IPS-11a (cell line): ENCODE results near the gene TCF3.
"Not testable (repeated sequence)": the region's sequence is repeated elsewhere in the genome, so short reads cannot be mapped to it uniquely, and the experiment has no call there.

Experiments
- H3K4me3 ChIP-seq: one replicate; pipeline ENCODE4 v1.5.1; 2013; ENCODE audit warnings: low read depth, low read length, control low read depth

TCF3 gene

DNA sequence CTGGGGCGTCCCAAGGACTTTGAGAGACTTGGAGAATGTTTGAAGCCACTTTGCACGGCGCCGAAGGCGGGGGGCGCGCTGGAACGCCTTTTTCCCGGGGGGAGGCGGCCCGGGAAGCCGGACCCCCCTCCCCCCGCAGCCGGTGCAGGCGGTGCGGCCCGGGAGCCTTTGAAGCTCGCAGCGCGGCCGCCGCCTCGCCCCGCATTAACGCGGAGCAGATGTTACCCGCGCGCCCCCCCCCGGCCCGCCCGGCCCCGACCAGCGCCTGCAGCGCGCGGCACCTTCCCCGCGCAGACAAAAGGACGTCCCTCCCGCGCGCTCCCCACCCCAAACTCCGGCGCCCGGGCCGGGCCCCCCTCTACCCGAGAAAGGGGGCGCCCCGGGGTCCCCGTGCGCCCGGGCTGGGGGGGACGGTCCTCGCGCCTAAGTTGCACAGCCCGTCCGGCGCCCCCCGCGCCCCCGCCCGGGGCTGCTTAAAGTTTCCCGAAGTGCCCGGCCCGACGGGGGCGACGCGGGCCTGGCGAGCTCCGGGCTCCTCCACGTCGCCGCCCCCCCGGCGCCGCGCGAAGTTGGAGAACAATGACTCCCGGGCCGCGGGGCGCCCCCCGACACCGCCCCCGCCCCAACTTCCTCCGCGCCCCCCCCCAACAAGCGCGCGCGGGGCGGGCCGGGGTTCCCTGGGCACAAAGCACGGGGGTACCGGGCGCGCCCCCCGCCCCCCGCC, 685 bp downstream of the TCF3 start:
- peak overlapping the region; percentile 42 for H3K4me3 ChIP-seq

DNA sequence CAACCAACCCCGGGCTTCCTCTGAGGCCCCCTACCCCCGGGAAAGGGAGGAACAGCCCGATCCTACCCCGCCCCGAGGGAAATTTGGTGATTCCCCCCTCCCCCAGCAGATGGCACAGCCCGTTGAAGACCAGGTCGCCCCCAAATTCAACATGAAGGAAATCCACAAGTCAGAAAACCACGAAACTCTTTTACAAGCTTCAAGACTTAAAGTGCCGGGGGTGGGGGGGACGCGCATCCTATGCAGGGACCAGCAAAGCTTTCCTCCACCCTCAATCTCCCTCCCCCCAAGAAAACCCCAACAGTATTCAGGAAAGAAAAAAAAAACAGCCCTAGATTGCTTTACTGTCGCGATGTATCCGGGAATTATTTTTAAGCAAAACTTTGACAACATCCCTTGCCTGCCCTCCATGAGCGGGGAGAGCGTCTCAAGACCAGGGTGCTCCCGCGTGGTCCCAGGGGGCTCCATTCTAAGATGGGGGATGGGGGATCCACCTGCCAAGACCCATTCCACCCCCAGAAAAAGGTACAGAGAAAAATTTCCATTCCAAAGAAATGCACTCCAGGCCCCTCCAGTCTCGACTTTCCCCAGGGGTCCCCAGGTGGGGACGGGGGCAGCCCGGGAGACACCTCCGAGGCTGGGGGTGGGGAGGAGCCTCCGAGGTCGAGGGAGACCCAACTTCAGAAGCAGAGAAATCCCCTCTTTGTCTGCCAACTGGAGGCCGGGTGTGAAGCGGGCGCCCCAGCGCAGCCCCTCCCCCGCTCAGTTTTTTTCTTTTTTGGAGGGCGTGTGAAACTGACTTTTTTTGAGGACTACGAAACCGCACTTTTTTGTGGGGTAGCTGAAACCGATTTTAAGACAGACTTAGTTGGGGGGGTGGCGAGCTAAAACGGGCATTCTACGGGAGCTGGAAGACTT, 1.5 kb downstream of the TCF3 start:
- peak overlapping the region; percentile 42 for H3K4me3 ChIP-seq

DNA sequence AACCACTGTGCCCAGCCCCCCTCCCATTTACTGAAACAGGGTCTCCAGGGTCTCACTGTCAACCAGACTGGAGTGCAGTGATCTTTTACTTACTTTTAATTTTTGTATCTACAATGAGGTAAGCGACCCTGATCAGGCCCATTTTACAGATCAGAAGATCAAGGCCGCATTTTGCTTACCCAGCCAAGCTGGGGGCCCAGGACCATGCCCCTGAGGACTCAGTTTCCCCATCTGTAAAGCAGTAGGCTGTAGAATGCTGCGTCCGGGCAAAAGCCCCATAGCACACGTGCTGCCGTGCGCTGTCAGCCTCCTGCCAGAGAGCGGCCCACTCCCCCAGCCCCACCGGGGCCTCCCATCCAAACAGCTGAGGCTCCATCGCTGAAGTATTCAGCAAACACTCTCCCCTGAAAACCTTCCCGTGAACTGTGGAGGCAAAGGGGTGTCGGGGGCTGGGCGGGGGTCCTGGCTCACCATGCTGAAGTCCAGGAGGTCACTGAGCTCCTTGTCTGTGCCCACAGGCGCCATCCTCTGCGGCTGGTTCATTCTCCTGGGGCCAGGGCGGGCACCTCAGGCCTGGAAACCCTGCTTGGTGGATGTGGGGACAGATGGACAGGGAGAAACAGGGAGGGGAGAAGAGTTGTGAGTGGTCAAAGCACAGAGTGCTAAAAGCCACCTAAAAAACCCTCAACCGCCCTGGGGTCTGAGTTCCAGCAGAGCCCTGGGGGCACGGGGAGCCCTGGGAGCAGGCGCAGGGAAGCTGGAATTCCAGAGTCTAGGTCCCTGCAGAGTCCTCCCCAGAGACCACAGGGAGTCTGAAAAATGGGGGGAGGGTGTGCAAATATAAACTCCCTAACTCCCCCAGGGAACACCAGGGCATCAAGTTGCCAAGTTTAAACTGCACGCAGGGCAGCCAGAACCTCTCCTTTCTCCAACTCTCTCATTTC, 2.4 kb downstream of the TCF3 start:
- H3K4me3 ChIP-seq, result peak overlapping the region; percentile 18

DNA sequence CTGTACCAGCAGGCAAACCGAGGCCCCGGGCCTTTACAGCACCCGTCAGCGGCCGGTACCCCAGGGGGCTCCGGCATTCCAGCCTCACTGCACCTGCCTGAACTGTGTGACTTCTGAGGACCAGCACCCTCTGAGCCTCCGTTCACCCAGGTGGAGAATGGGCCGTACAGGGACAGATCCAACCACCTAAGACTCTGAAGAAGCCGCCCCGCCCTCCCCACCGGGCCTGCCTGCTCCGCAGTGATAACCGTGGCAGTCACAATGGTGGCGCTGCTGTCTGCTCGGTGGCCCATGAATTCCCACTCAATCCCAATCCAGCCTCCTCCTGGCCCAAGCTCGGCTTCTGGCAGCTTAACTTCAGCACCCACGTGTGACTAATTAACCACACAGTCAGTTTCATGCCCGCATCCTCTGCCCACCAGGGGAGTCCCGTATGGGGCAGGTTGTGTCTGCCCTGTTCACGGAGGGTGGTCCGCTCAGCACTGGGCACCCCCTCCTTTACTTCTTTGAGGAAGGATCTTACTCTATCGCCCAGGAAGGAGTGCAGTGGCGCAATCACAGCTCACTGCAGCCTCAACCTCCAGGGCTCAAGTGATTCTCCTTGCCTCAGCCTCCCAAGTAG, 3.4 kb downstream of the TCF3 start:
- H3K4me3 ChIP-seq, result no peak overlapping the region

DNA sequence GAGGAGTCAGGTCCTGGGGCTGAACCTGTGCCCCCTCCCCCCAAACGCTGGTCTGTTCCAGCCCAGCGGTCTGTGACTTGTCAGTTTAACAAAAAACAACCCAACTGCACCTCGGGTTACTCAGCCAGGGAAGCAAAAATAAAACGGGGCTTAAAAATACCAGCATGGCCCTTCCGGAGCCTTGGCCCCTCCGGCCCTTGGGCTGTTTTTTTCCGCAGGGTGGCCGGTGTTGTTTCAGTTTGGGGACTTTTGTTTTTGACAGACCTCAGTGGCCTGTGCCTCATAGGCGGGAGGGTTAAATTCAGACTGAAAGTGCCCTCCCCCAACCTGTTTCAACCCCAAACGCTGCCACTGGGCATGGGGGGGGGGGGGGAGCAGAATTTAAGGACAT, 4.0 kb downstream of the TCF3 start:
- H3K4me3 ChIP-seq, result no peak overlapping the region

DNA sequence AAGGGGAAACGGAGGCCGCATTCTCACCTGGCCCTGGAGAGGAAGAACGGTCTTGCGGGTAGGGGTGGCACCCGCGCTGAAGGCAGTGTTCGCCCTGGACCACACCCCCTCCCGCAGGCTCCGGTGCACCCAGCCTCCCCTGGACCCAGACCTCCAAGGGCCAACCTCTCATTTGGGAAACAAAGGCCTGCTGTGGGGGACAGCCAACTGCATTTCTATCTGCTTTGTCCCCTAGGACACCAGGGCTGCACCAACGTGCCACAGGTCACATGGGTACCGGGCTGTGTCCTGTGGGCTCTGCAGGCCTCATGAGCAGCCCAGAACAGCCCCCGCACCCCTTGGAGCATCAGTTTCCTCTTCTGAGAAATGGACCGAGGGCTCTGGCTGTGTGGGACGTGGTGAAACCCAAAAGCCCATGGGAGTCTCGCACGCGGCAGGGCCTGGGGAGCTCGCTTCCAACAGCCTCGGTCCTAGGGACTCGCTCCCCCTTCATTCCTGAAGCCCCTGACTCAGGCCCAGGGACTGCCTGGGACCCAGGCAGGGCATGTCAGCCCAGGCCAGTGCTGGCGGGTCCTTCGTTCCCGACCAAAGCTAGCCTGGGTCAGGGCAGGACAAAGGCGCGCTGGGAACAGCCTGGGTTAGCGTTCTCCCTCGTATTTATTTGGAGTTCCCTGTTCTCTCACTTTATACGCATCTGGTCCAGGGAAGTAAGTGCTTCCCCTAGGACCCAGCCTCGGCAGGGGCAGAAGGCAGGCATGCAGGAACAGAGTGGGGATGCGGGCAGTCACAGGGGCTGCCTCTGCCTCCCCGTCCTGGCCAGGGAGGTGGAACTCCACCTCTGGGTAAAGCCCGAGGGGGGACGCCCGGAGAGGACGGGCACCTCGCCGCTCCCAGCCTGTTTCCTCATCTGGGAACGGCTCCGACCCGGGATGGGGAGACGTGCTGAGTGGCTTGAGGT, 4.6 kb downstream of the TCF3 start:
- H3K4me3 ChIP-seq, result no peak overlapping the region

DNA sequence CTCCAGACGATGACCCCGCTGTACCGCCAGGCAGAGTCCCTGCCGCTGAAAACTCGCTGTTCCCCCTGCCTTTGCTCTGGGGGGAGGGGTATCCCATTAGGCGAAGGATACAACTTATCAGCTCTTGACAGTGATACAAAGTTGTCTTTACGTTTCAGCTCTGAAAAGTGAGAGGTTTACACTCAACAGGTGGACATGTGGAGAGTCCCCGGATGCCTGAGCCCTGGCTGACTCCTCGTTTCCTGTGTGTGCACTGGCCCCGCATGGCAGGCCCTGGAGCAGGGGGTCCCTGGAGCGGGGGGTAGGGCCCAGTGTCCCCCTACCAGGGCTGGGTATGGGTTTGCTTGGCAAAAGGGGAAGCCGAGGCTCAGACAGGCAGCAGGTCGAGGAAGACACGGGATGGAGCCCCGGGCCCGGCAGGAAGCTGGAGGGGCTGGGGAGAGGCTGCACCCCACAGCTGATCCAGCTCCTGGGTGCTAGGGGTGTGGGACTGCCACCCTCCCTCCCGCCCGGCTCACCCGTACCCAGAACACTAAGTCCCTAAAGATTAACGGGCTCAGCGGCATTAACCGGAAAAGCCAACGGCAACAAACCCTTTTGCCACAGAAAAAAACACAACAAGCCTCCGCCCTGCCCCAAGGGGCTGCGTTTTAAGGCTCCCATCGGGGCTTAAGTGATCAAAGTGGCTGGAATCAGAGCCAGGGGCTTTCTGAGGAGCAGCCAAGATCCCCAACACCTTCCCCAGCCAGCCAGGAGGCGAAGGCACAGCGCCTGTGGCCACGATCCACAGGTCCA, 5.6 kb downstream of the TCF3 start:
- H3K4me3 ChIP-seq, result no peak overlapping the region

DNA sequence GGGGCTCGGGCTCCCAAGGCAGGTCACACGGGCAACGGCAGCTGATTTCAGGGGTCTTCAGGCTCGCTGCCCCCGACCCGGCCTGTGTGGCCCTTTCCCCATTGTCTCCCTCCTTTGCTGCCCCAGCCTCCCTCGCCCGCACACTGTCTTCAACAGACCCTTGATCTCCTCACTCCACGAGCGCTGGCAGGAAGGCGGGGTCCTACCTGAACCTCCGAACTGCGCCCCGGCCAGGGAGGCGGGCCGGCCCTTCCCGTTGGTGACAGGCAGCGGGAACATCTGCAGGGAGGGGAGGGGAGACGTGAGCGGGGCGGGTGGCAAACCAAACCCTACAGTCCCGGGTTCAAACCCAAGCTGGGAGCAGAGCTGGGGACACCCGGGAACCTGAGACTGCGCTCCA, 6.3 kb downstream of the TCF3 start:
- H3K4me3 ChIP-seq, result no peak overlapping the region

DNA sequence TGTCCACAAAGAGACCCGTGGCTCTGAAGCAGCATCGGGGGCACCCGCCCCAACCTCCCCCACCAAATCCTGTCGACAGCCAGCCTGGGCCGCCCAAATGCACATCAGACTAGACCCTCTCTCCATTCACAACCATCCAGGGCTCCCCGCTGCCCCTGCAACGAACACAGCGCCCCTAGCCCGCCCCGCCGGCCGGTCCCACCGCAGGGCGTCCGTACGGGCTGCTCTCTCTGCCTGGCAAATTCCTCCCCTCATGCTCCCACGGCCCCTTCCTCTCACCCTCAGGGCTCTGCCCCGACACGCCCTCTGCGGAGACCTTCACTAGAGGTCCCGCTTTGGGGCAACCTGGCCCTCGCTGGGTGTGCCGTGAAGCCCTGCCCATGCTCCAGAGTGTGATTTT, 7.1 kb downstream of the TCF3 start:
- no peak overlapping the region for H3K4me3 ChIP-seq

DNA sequence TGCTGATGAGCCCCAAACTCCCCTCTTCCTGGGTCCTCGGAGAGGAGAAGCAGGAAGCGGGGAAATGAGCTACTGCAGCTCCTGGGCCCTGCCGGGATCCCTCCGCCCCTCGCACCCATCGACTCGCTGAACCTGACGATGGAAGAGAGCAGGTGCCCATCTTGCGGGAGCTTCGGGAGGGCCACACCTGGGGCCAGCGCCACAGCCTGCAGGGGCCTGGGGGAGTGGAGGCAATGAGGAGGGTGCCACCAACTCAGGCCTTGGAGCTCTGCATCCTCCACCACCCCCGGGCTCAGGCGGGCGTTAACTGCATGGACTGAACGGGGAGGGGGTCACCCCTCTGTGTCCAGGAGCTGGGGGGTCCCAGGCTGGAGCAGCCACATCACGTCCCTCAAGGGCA, 8.3 kb downstream of the TCF3 start:
- no peak overlapping the region for H3K4me3 ChIP-seq

DNA sequence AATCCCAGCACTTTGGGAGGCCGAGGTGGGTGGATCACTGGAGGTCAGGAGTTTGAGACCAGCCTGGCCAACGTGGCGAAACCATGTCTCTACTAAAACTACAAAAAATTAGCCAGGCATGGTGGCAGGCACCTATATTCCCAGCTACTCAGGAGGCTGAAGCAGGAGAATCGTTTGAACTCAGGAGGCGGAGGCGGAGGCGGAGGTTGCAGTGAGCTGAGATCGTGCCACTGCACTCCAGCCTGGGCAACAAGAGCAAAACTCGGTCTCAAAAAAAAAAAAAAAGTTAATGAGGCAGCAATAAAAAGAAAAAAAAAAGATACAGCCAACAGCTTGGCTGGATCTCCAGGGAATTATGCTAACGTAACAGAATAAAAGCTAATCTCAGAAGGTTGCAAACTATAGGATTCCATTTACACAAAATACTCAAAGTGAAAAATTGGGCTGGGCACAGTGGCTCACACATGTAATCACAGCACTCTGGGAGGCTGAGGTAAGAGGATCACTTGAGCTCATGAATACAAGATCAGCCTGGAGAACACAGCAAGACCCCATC, 11.4 kb downstream of the TCF3 start:
- not testable (repeated sequence) for H3K4me3 ChIP-seq

DNA sequence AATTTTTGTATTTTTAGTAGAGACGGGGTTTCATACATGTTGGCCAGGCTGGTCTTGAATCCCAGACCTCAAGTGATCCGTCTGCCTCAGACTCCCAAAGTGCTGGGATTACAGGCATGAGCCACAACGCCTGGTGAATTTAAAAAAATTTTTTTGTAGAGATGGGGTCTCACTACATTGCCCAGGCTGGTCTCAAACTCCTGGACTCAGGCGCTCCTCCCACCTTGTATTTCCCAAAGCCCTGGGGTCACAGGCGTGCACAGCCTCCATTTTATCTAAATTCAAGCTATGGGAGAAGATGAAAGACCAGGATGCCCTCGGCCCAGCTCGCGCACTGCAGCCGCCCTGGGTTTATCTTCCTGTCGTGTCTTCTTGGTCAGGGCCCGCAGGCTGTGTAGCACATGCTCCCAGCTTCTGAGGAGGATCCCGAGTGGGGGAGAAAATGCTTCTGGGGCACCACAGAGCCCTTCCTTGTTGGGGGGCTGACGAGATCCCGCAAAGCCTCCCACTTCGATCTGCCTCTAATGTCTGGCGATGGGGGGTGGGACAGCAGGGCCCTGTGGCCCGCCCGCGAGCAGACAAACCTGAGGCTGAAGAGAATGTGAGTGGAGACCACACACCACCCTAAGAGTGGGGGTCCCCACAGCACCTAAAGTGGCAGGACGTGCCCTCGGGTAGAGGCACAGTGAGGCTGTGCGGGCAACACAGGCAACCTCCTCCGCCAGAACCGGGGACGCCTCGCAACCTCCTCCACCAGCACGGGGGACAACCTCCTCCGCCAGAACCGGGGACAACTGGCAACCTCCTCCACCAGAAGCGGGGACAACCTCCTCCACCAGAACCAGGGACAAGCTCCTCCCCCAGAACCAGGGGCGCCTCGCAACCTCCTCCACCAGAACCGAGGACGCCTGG, 15.8 kb downstream of the TCF3 start:
- no peak overlapping the region for H3K4me3 ChIP-seq

DNA sequence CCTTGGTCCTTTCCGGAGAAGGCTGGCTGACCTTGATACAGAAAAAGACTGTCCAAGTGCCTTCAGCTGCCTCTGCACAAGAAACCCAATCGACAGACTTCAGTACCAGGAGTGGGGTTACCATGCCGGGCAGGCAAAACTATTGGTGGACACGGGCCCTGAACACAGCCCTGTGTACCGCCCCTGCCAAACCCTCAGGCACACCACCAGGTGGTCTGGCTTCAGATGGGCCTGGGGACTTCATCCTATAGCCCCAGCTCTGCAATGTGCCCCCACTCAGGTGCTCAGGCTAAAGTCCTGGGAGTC, 17.5 kb downstream of the TCF3 start:
- no peak overlapping the region for H3K4me3 ChIP-seq

DNA sequence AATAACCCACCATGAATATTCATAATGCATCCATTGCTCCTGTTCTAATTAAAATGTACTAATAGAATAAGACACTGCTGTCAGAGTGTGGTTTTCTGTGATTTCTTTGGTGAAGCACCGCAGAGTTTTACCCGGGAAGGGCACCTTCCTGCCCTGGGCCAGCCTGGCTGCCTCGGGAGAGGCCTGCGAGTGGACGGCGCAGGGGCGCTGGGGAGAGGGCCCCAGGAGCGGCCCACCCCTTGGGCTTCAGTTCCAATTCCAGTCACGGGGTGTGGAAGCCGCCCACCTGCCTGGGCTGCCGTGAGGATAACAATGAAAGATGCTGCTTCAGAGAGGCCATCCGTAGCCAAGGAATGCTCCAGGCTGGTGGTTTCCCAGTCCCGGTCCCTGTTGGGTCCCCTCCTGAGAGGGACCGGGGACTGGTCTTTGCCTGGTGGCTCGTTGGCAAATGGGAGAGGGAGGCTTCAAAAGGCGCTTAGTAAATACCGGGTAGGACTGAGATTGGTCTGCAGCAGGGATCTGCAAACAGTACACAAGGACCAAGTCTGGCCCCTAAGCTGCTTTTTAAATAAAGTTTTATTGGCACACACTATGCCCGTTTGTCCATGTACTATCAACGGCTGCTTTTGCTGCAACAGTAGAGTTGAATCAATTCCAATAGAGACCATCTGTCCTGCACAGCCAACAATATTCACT, 18.0 kb downstream of the TCF3 start:
- H3K4me3 ChIP-seq, result no peak overlapping the region

DNA sequence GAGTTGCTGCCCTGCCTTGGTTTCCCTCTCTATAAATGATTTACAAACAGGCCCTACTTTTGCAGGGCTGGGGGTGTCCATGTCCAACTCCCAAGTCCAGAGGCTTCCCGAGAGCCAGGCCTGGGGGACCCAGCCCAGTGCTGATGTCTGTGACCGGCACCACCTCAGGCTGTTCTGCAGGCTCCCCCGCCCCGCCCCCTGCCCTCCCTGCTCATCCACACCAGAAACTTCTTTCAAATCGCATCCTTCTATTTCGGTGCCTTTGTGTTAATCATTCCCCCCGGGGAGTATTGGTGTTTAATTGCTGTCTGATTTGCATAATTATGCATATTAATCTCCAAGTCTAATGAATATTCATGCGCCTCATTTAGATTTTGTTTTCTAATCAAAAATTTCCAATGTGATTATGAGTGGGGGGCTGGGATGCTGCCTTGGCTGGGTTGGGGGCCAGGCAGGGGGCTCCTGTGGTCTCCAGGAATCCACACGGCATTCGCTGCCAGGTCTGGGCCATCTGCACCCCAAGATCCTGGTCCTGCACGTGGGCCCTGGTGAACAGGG, 19.1 kb downstream of the TCF3 start:
- no peak overlapping the region for H3K4me3 ChIP-seq

DNA sequence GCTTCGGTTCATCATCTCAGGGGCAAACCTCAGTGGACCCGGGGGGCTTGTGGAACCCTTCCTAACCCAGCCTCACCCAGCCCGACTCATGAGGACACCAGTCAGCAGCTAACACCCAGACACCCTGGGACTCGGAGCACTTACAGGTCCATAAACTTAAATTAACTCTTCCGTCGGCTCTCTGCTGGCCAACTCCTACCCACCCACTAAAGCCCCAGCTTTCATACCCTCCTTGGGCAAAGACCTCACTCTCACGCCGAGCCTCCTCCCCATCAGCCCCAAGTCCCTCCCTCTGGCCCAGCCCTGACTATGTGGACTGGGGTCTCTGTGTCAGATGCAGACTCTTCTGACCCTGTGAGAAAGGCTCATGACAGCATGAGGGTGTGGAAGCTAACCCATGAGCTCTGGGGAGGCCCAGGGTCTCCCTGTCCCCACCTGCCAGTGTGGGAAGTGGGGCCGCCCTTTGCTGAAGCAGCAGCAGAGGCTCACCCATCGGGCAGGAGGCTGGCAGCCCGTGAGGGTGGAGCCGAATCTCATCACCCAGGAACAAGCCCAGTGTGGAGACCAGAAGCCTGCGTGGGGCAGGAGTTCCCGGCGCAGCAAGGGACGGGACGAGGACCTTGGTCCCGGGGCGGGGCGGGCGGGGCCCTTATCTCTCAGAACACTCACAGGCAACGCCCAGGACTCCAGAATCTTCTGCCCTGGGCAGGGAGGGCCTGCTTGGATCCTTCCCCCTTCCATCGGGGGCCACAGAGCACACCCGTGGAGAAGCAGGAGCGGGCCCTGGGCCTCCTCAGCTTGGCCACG, 19.8 kb downstream of the TCF3 start:
- no peak overlapping the region for H3K4me3 ChIP-seq
